Caco-2 (cell line): ENCODE results near the gene FIBP. TPM values are rescaled to one million over a fixed set of nuclear protein-coding genes. Genes with fewer than 3 reads are reported as not detected.

ENCODE experiments used
- BruUV-seq: library from RNA; stranded (reverse); fragments of 400-500 nt; replicated peaks from 2 replicates; lab custom pipeline; 2021; lab: Mats Ljungman, UMichigan
- CTCF ChIA-PET: fragments of 300-600 bp; sonication (Branson Sonifier 250); formaldehyde crosslinking; loops from one replicate; lab custom pipeline; 2022; ENCODE audit warnings: antibody characterized with exemption; lab: Charles Lee
- POLR2A ChIA-PET: fragments of 300-600 bp; sonication (Branson Sonifier 250); formaldehyde crosslinking; loops from one replicate; lab custom pipeline; 2022; ENCODE audit warnings: antibody characterized with exemption; lab: Charles Lee
- DNase-seq, 2 experiments: peaks; one replicate each; pipeline versions ENCODE4 v3.0.0 to v3.0.0-alpha.2; 2020 to 2022
- H3K27me3 ChIP-seq: replicated peaks from 2 replicates; pipeline ENCODE4 v1.6.0; 2011; ENCODE audit warnings: low read length; ENCODE audit not compliant: control insufficient read depth, insufficient read depth
- H3K36me3 ChIP-seq: 2 replicates; pipeline ENCODE4 v1.5.1; 2011; ENCODE audit warnings: low read length; ENCODE audit not compliant: control insufficient read depth, insufficient read depth
- H3K4me1 ChIP-seq: fragments of 250-450 bp; sonication (Bioruptor Pico); 2 replicates; pipeline ENCODE4 v1.5.1; 2020; ENCODE audit warnings: mild to moderate bottlenecking
- H3K4me3 ChIP-seq: 2 replicates; pipeline ENCODE4 v1.5.1; 2011; ENCODE audit warnings: low read depth, mild to moderate bottlenecking, control low read depth, low read length
- H3K9me3 ChIP-seq: fragments of 250-450 bp; sonication (Bioruptor Pico); 2 replicates; pipeline ENCODE4 v1.5.1; 2020; ENCODE audit warnings: mild to moderate bottlenecking, moderate library complexity
- H3K27ac Mint-ChIP-seq: one replicate; pipeline ENCODE4 v1.8.0; 2022; ENCODE audit warnings: mixed read lengths; ENCODE audit not compliant: unreplicated experiment
- H3K27me3 Mint-ChIP-seq: one replicate; pipeline ENCODE4 v1.8.0; 2022; ENCODE audit warnings: mixed read lengths; ENCODE audit not compliant: insufficient read depth, unreplicated experiment
- H3K36me3 Mint-ChIP-seq: one replicate; pipeline ENCODE4 v1.8.0; 2022; ENCODE audit warnings: mild to moderate bottlenecking, mixed read lengths; ENCODE audit not compliant: insufficient read depth, unreplicated experiment
- H3K4me1 Mint-ChIP-seq: one replicate; pipeline ENCODE4 v1.8.0; 2022; ENCODE audit warnings: low read depth, mixed read lengths; ENCODE audit not compliant: unreplicated experiment
- H3K4me3 Mint-ChIP-seq: one replicate; pipeline ENCODE4 v1.8.0; 2022; ENCODE audit warnings: mild to moderate bottlenecking, moderate library complexity, mixed read lengths; ENCODE audit not compliant: unreplicated experiment
- H3K9me3 Mint-ChIP-seq: one replicate; pipeline ENCODE4 v1.8.0; 2022; ENCODE audit warnings: mixed read lengths; ENCODE audit not compliant: unreplicated experiment
- CTCF ChIP-seq, 2 experiments: fragments of 200-600 bp in 1 of 2; IDR thresholded peaks; 1 replicate in 1 of 2; 2 replicates in 1 of 2; pipeline versions ENCODE4 v1.5.1 to v1.8.0; 2011 to 2022; ENCODE audit warnings: antibody characterized with exemption in 1 of 2, control low read depth in 1 of 2, inconsistent platforms in 1 of 2, low read depth in 1 of 2, low read length in 1 of 2, mild to moderate bottlenecking in 1 of 2, moderate library complexity in 1 of 2; ENCODE audit not compliant: insufficient read depth in 1 of 2, severe bottlenecking in 1 of 2, unreplicated experiment in 1 of 2
- intact Hi-C: fragments of 100-400 bp; cut with micrococcal nuclease; formaldehyde crosslinking; loops from one replicate; pipeline ENCODE4 v1.10.0; 2022; ENCODE audit not compliant: unreplicated experiment
- total RNA-seq: library from RNA; stranded (reverse); gene quantifications from 2 replicates; pipeline ENCODE4 v1.2.3, GENCODE V29; 2022

The FIBP gene
- total RNA-seq, 1 experiment from 2014 or later = 61.5 TPM

DNA sequence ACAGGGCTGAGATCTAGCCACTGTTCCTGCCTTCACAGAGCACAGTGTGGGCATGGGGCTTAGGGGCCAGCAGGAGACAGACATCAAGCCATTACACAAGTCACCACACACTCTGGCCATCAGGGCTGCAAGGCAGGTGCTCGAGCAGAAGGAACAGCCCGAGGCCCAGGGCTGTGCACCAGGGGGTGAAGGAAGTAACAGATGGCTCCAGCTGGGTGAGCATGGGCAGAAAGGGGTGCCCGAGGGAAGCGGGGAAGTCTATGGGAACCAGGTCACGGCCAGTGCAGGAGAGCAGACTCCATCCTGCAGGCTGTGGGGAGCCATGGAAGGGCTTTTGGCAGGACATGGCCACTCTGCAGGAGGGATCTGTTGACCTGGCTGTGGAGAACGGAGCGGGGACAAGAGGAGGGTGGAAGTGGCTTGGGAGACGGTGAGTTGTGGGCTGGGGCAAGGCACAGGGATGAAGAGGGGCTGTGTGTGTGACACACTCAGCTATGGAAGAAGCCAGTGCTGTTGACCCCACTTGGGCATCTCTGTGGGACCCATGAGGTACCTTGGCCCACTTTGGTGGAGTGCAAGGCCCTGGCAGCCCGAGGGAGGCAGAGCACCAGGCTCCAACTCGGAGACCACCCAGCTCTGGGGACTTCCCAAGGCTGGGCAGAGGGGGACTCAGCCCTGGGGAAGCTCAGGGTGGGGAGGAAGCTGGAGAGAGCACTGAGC is 27.0 kb upstream of the FIBP start:
- no TSS peak for BruUV-seq
- Mint-ChIP-seq H3K4me3 (no peak overlapping the region), H3K27ac (no peak overlapping the region), H3K36me3 (peaks cover 8% of the 10 kb centered on the region), H3K4me1 (peaks cover 6% of the 10 kb centered on the region), H3K27me3 (no peaks in the 10 kb centered on the region), H3K9me3 (no peaks in the 10 kb centered on the region)
- CTCF ChIA-PET = interaction anchor here (1.0 to 1.4 kb wide), 2 partner anchors 25 to 27 kb away, joined by 4 read pairs; partner anchors contain the start of genes CCDC85B and FIBP
- no peak overlapping the region for H3K4me3 ChIP-seq
- peaks cover 19% of the 10 kb centered on the region for H3K4me1 ChIP-seq
- H3K27me3 ChIP-seq = no peaks in the 10 kb centered on the region
- POLR2A ChIA-PET = no interaction called here
- H3K9me3 ChIP-seq = no peaks in the 10 kb centered on the region
- intact Hi-C loops = loop anchor here (5.0 kb wide), 1 partner anchor 47 kb away; the partner anchor contains the start of gene SART1
- TF ChIP-seq CTCF (IDR thresholded peaks at IDR 0.05; ENCODE audit: insufficient read depth in 1 of 2, low read depth in 1 of 2, low read length in 1 of 2, severe bottlenecking in 1 of 2, unreplicated experiment in 1 of 2) = no peak
- no peak for DNase-seq
- H3K36me3 ChIP-seq = no peaks in the 10 kb centered on the region; the same call in 1 of the 2 replicates

GRCh38 chr11:65912845-65913244 is 24.6 kb upstream of the FIBP start:
- Histone ChIP-seq H3K4me3 (no peak overlapping the region), H3K36me3 (no peaks in the 10 kb centered on the region; the same call in 1 of the 2 replicates), H3K27me3 (no peaks in the 10 kb centered on the region), H3K4me1 (peaks cover 13% of the 10 kb centered on the region), H3K9me3 (no peaks in the 10 kb centered on the region)
- no peaks in the 10 kb centered on the region for H3K36me3 Mint-ChIP-seq
- CTCF ChIA-PET = interaction anchor here (1.3 to 2.6 kb wide), 3 partner anchors 22 to 76 kb away, joined by 4 to 45 read pairs (median 27); partner anchors contain the start of genes CCDC85B and FIBP
- intact Hi-C loops = loop anchor here (5.0 kb wide), 1 partner anchor 74 kb away; no protein-coding TSS in a partner anchor
- no peak overlapping the region for H3K4me3 Mint-ChIP-seq
- H3K4me1 Mint-ChIP-seq = peaks cover 6% of the 10 kb centered on the region
- no TSS peak for BruUV-seq
- H3K27ac Mint-ChIP-seq = no peak overlapping the region
- POLR2A ChIA-PET = no interaction called here
- H3K27me3 Mint-ChIP-seq = no peaks in the 10 kb centered on the region
- H3K9me3 Mint-ChIP-seq = no peaks in the 10 kb centered on the region
- no peak for TF ChIP-seq CTCF (IDR thresholded peaks at IDR 0.05; ENCODE audit: insufficient read depth in 1 of 2, low read depth in 1 of 2, low read length in 1 of 2, severe bottlenecking in 1 of 2, unreplicated experiment in 1 of 2)
- no peak for DNase-seq

GRCh38 chr11:65911682-65912568 is 23.7 kb upstream of the FIBP start:
- no peak overlapping the region for H3K27ac Mint-ChIP-seq
- no peaks in the 10 kb centered on the region for H3K27me3 ChIP-seq
- no peaks in the 10 kb centered on the region for H3K9me3 Mint-ChIP-seq
- intact Hi-C loops = loop anchor here (1.0 to 5.0 kb wide), 3 partner anchors 12 to 75 kb away; partner anchors contain the start of gene FOSL1
- H3K4me3 Mint-ChIP-seq = peak overlapping the region; percentile 28
- H3K4me1 ChIP-seq = peaks cover 8% of the 10 kb centered on the region
- H3K4me1 Mint-ChIP-seq = peaks cover 6% of the 10 kb centered on the region
- H3K36me3 Mint-ChIP-seq = no peaks in the 10 kb centered on the region
- peak; percentile 46 to 77 for TF ChIP-seq CTCF (IDR thresholded peaks at IDR 0.05; ENCODE audit: insufficient read depth in 1 of 2, low read depth in 1 of 2, low read length in 1 of 2, severe bottlenecking in 1 of 2, unreplicated experiment in 1 of 2)
- POLR2A ChIA-PET = interaction anchor here (0.6 to 1.2 kb wide), 4 partner anchors 11 to 52 kb away, joined by 4 to 11 read pairs (median 6); partner anchors contain the start of genes FIBP and FOSL1
- H3K4me3 ChIP-seq = no peak overlapping the region
- no peaks in the 10 kb centered on the region for H3K36me3 ChIP-seq
- CTCF ChIA-PET = interaction anchor here (0.6 to 2.6 kb wide), 7 partner anchors 13 to 77 kb away, joined by 3 to 45 read pairs (median 4); partner anchors contain the start of genes CCDC85B and FIBP
- no TSS peak for BruUV-seq
- peak; percentile 65 to 73 for DNase-seq
- H3K27me3 Mint-ChIP-seq = no peaks in the 10 kb centered on the region
- no peaks in the 10 kb centered on the region for H3K9me3 ChIP-seq
